Neuronal stem cell (in vitro differentiated cells): ENCODE data around the gene ULBP3.

ENCODE experiments used
- DNase-seq: peaks from one replicate; pipeline ENCODE4 v3.0.0-alpha.2; 2013; ENCODE audit warnings: low spot score
- H2AFZ ChIP-seq: one replicate; pipeline ENCODE4 v1.6.1; 2013; ENCODE audit warnings: mild to moderate bottlenecking, low read length, inconsistent platforms
- H2AK5ac ChIP-seq: 2 replicates; pipeline ENCODE4 v1.6.1; 2013; ENCODE audit warnings: low read depth, mild to moderate bottlenecking, inconsistent platforms, low read length, moderate library complexity, mixed read lengths
- H2BK120ac ChIP-seq: 2 replicates; pipeline ENCODE4 v1.6.1; 2013; ENCODE audit warnings: low read depth, mild to moderate bottlenecking, inconsistent platforms, low read length, moderate library complexity, mixed read lengths
- H2BK12ac ChIP-seq: one replicate; pipeline ENCODE4 v1.6.1; 2013; ENCODE audit warnings: low read length, inconsistent platforms
- H2BK15ac ChIP-seq: 2 replicates; pipeline ENCODE4 v1.6.1; 2013; ENCODE audit warnings: mild to moderate bottlenecking, low read length, inconsistent platforms, mixed read lengths
- H2BK5ac ChIP-seq: one replicate; pipeline ENCODE4 v1.6.1; 2013; ENCODE audit warnings: inconsistent platforms, mild to moderate bottlenecking, low read length, moderate library complexity
- H3K14ac ChIP-seq: one replicate; pipeline ENCODE4 v1.6.1; 2013; ENCODE audit warnings: low read length, inconsistent platforms
- H3K18ac ChIP-seq: 2 replicates; pipeline ENCODE4 v1.6.1; 2013; ENCODE audit warnings: low read length, inconsistent platforms
- H3K23ac ChIP-seq: 2 replicates; pipeline ENCODE4 v1.6.1; 2013; ENCODE audit warnings: low read depth, mild to moderate bottlenecking, mixed read lengths, low read length, inconsistent platforms; ENCODE audit not compliant: poor library complexity
- H3K27ac ChIP-seq: replicated peaks from 3 replicates; pipeline ENCODE4 v1.5.1; 2013; ENCODE audit warnings: low read length, inconsistent platforms
- H3K27me3 ChIP-seq, 3 experiments: 2 replicates each; pipeline ENCODE4 v1.6.1; 2013; ENCODE audit warnings: low read length in 3 of 3, mild to moderate bottlenecking in 2 of 3, inconsistent platforms in 1 of 3, low read depth in 1 of 3, mixed read lengths in 1 of 3, moderate library complexity in 1 of 3; ENCODE audit not compliant: control insufficient read depth in 3 of 3, insufficient read depth in 3 of 3
- H3K36me3 ChIP-seq, 2 donors: replicated peaks in 1 of 2; 2 replicates each; pipeline ENCODE4 v1.6.1; 2013; ENCODE audit warnings: low read length in 2 of 2; ENCODE audit not compliant: control insufficient read depth in 2 of 2, insufficient read depth in 2 of 2
- H3K4ac ChIP-seq: 2 replicates; pipeline ENCODE4 v1.6.1; 2013; ENCODE audit warnings: inconsistent platforms, mild to moderate bottlenecking, low read length, moderate library complexity
- H3K4me1 ChIP-seq, 2 donors: 1 replicate in 1 of 2; 2 replicates in 1 of 2; pipeline ENCODE4 v1.6.1; 2013; ENCODE audit warnings: low read length in 2 of 2, low read depth in 1 of 2; ENCODE audit not compliant: control insufficient read depth in 2 of 2, insufficient read depth in 1 of 2
- H3K4me2 ChIP-seq: one replicate; pipeline ENCODE4 v1.6.1; 2013; ENCODE audit warnings: mild to moderate bottlenecking, low read length, inconsistent platforms; ENCODE audit not compliant: insufficient read depth, poor library complexity, severe bottlenecking
- H3K4me3 ChIP-seq, 2 donors: 2 replicates each; pipeline ENCODE4 v1.5.1; 2013; ENCODE audit warnings: low read length in 2 of 2, mild to moderate bottlenecking in 2 of 2, inconsistent platforms in 1 of 2, moderate library complexity in 1 of 2
- H3K79me1 ChIP-seq: one replicate; pipeline ENCODE4 v1.6.1; 2013; ENCODE audit warnings: low read depth, mild to moderate bottlenecking, inconsistent platforms, low read length, moderate library complexity
- H3K9ac ChIP-seq: one replicate; pipeline ENCODE4 v1.6.1; 2013; ENCODE audit warnings: mild to moderate bottlenecking, low read depth, low read length, inconsistent platforms; ENCODE audit not compliant: poor library complexity
- H3K9me3 ChIP-seq, 2 donors: replicated peaks in 1 of 2; 2 replicates each; pipeline versions ENCODE3 to v1.6.1; 2013; ENCODE audit warnings: low read length in 2 of 2, mild to moderate bottlenecking in 2 of 2, inconsistent platforms in 1 of 2, low read depth in 1 of 2, mixed read lengths in 1 of 2, moderate library complexity in 1 of 2; ENCODE audit not compliant: control insufficient read depth in 2 of 2, insufficient read depth in 1 of 2
- H4K8ac ChIP-seq: one replicate; pipeline ENCODE4 v1.6.1; 2013; ENCODE audit warnings: low read depth, mild to moderate bottlenecking, inconsistent platforms, low read length, moderate library complexity
- H4K91ac ChIP-seq: one replicate; pipeline ENCODE4 v1.6.1; 2013; ENCODE audit warnings: low read length, low read depth, mild to moderate bottlenecking, inconsistent platforms; ENCODE audit not compliant: poor library complexity
- WGBS, 2 donors: extraction: QIAGEN DNeasy Blood & Tissue Kit; methylation state at CpG; one replicate each; pipeline ENCODE4 v1.1.7; 2013; ENCODE audit warnings: missing lambda C conversion rate in 2 of 2, mixed read lengths in 1 of 2; ENCODE audit not compliant: insufficient read length in 2 of 2, insufficient replicate concordance in 1 of 2; ENCODE audit errors: extremely low coverage in 2 of 2; 5-methylcytosine and 5-hydroxymethylcytosine counted together

ULBP3 gene

GRCh38 chr6:150058986-150059385 lies 9.9 kb downstream of the ULBP3 start:
- no peak overlapping the region for H4K91ac ChIP-seq
- H3K4me2 ChIP-seq, result no peak overlapping the region
- H2BK12ac ChIP-seq, result no peak overlapping the region
- no peak for DNase-seq
- no peak overlapping the region for H2BK15ac ChIP-seq
- no peaks in the 10 kb centered on the region for H3K79me1 ChIP-seq
- H2BK5ac ChIP-seq, result no peak overlapping the region
- H4K8ac ChIP-seq, result no peak overlapping the region
- no peak overlapping the region for H3K23ac ChIP-seq
- no peak overlapping the region for H3K18ac ChIP-seq
- no peak overlapping the region for H3K9ac ChIP-seq
- peaks cover 2 to 22% of the 10 kb centered on the region in 2 donors for H3K36me3 ChIP-seq
- no peak overlapping the region for H2BK120ac ChIP-seq
- no peak overlapping the region for H3K4me3 ChIP-seq
- no peak overlapping the region for H2AK5ac ChIP-seq
- no peak overlapping the region for H3K4ac ChIP-seq
- no peak overlapping the region for H3K14ac ChIP-seq
- H3K27me3 ChIP-seq, result peaks cover 0 to 11% (median 2%) of the 10 kb centered on the region in 3 experiments
- H2AFZ ChIP-seq, result no peak overlapping the region
- WGBS, 2 donors, result no CpG with 5 or more reads among the region's 6 CpGs
- H3K27ac ChIP-seq, result no peak overlapping the region
- H3K9me3 ChIP-seq, result peaks cover 0 to 3% of the 10 kb centered on the region in 2 donors
- no peaks in the 10 kb centered on the region for H3K4me1 ChIP-seq

- H3K4me1 ChIP-seq, result no peaks in the 10 kb centered on the region
- H2AK5ac ChIP-seq, result no peak overlapping the region
- no peak overlapping the region for H4K91ac ChIP-seq
- peak overlapping the region; percentile 29 for H3K23ac ChIP-seq
- H3K79me1 ChIP-seq, result no peaks in the 10 kb centered on the region
- H3K4me3 ChIP-seq, result no peak overlapping the region
- H3K4ac ChIP-seq, result no peak overlapping the region
- peaks cover 2 to 17% of the 10 kb centered on the region in 2 donors for H3K36me3 ChIP-seq
- H3K18ac ChIP-seq, result no peak overlapping the region
- peaks cover 0 to 16% (median 3%) of the 10 kb centered on the region in 3 experiments for H3K27me3 ChIP-seq
- H4K8ac ChIP-seq, result no peak overlapping the region
- no peak overlapping the region for H2BK12ac ChIP-seq
- no peak overlapping the region for H2BK5ac ChIP-seq
- H3K9me3 ChIP-seq, result peaks cover 0 to 3% of the 10 kb centered on the region in 2 donors
- H2AFZ ChIP-seq, result no peak overlapping the region
- no CpG with 5 or more reads among the region's 14 CpGs for WGBS, 2 donors
- no peak overlapping the region for H2BK120ac ChIP-seq
- H3K9ac ChIP-seq, result no peak overlapping the region
- H2BK15ac ChIP-seq, result no peak overlapping the region
- H3K27ac ChIP-seq, result no peak overlapping the region
- H3K4me2 ChIP-seq, result no peak overlapping the region
- no peak for DNase-seq
- H3K14ac ChIP-seq, result no peak overlapping the region
These were observed 10.6 kb downstream of the ULBP3 start for GRCh38 chr6:150058231-150058792.

GRCh38 chr6:150057501-150057951 lies 11.4 kb downstream of the ULBP3 start:
- H3K4me1 ChIP-seq, result no peaks in the 10 kb centered on the region
- H3K36me3 ChIP-seq, result peaks cover 2 to 14% of the 10 kb centered on the region in 2 donors
- no peak overlapping the region for H2BK120ac ChIP-seq
- H3K9ac ChIP-seq, result no peak overlapping the region
- peak overlapping the region; percentile 53 for H3K23ac ChIP-seq
- H4K91ac ChIP-seq, result no peak overlapping the region
- no peak overlapping the region for H2AFZ ChIP-seq
- no peak overlapping the region for H3K4me2 ChIP-seq
- no peak overlapping the region for H3K4ac ChIP-seq
- no peak overlapping the region for H3K18ac ChIP-seq
- H2BK15ac ChIP-seq, result no peak overlapping the region
- no peak overlapping the region for H3K27ac ChIP-seq
- H2AK5ac ChIP-seq, result no peak overlapping the region
- no peak overlapping the region for H3K4me3 ChIP-seq
- H4K8ac ChIP-seq, result peak overlapping the region; percentile 75
- H3K9me3 ChIP-seq, result peaks cover 0 to 3% of the 10 kb centered on the region in 2 donors
- H3K79me1 ChIP-seq, result no peaks in the 10 kb centered on the region
- no CpG with 5 or more reads among the region's 29 CpGs for WGBS, 2 donors
- H2BK5ac ChIP-seq, result no peak overlapping the region
- peaks cover 0 to 22% (median 3%) of the 10 kb centered on the region in 3 experiments for H3K27me3 ChIP-seq
- no peak for DNase-seq
- H2BK12ac ChIP-seq, result no peak overlapping the region
- no peak overlapping the region for H3K14ac ChIP-seq

- Histone ChIP-seq H2BK120ac (no peak overlapping the region), H3K14ac (no peak overlapping the region), H3K27me3 (peaks cover 0 to 24% (median 3%) of the 10 kb centered on the region in 3 experiments), H2BK15ac (no peak overlapping the region), H3K4me2 (no peak overlapping the region), H2BK5ac (no peak overlapping the region), H3K36me3 (peaks cover 2 to 8% of the 10 kb centered on the region in 2 donors), H2BK12ac (no peak overlapping the region), H3K4me1 (no peaks in the 10 kb centered on the region), H3K23ac (no peak overlapping the region), H3K9ac (no peak overlapping the region), H3K4ac (no peak overlapping the region), H3K18ac (no peak overlapping the region), H4K91ac (no peak overlapping the region), H3K4me3 (no peak overlapping the region), H3K79me1 (no peaks in the 10 kb centered on the region), H2AK5ac (no peak overlapping the region), H3K27ac (no peak overlapping the region), H3K9me3 (peaks cover 0 to 8% of the 10 kb centered on the region in 2 donors), H4K8ac (no peak overlapping the region), H2AFZ (no peak overlapping the region)
- WGBS, 2 donors, result no CpG with 5 or more reads among the region's 4 CpGs
- no peak for DNase-seq
These were observed 12.0 kb downstream of the ULBP3 start for GRCh38 chr6:150056916-150057315.
